ENCODE measurements around the gene KIF25. TPM values are rescaled to one million over a fixed set of nuclear protein-coding genes. Genes with fewer than 3 reads are reported as not detected.

Gene KIF25
- total and polyA plus RNA-seq, 9 donors = 0.32 to 1.2 (median 0.74) TPM; not detected in 4

- H3K9me3 ChIP-seq = no peaks in the 10 kb centered on the region
- TF ChIP-seq EP300 (IDR thresholded peaks at IDR 0.05) (no peak), POLR2A (IDR thresholded peaks at IDR 0.05) (no peak), CTCF (IDR thresholded peaks at IDR 0.05) (no peak)
- intact Hi-C loops (cut with DNase I) = no loop called here
- H3K27me3 ChIP-seq = no peaks in the 10 kb centered on the region
- no peaks in the 10 kb centered on the region for H3K36me3 ChIP-seq
- peak in 1 of 5 donors; percentile 22 for DNase-seq
- H3K4me3 ChIP-seq = peak overlapping the region; percentile 34
- 18 to 63% (median 37%) methylated on average over 29 of the region's 29 CpGs for WGBS, 3 donors
- H3K4me1 ChIP-seq (ENCODE audit: insufficient read depth) = no peaks in the 10 kb centered on the region
- H3K27ac ChIP-seq = no peak overlapping the region
Observed at GRCh38 chr6:168035661-168036545, 38.4 kb downstream of the KIF25 start.

GRCh38 chr6:168037242-168037641 is 39.8 kb downstream of the KIF25 start:
- TF ChIP-seq POLR2A (IDR thresholded peaks at IDR 0.05) (no peak), EP300 (IDR thresholded peaks at IDR 0.05) (no peak)
- Histone ChIP-seq H3K4me1 (ENCODE audit: insufficient read depth) (no peaks in the 10 kb centered on the region), H3K27ac (no peak overlapping the region), H3K27me3 (no peaks in the 10 kb centered on the region), H3K9me3 (no peaks in the 10 kb centered on the region), H3K36me3 (no peaks in the 10 kb centered on the region), H3K4me3 (no peak overlapping the region)
- no peak for DNase-seq
- 85 to 92% (median 88%) methylated on average over 6 of the region's 6 CpGs for WGBS, 3 donors
- intact Hi-C loops (cut with DNase I) = no loop called here

GRCh38 chr6:168037856-168038255 is 40.4 kb downstream of the KIF25 start:
- no peak overlapping the region for H3K27ac ChIP-seq
- intact Hi-C loops (cut with DNase I) = no loop called here

GRCh38 chr6:168038576-168039140 is 41.2 kb downstream of the KIF25 start:
- TF ChIP-seq CTCF (IDR thresholded peaks at IDR 0.05) = no peak
- TF ChIP-seq EP300 (IDR thresholded peaks at IDR 0.05) = no peak
- Histone ChIP-seq H3K27ac (no peak overlapping the region), H3K36me3 (no peaks in the 10 kb centered on the region), H3K4me3 (no peak overlapping the region), H3K4me1 (ENCODE audit: insufficient read depth) (no peaks in the 10 kb centered on the region), H3K27me3 (no peaks in the 10 kb centered on the region), H3K9me3 (no peaks in the 10 kb centered on the region)
- 91 to 95% (median 91%) methylated on average over 13 of the region's 13 CpGs for WGBS, 3 donors
- DNase-seq = peak in 1 of 5 donors; percentile 28
- intact Hi-C loops (cut with DNase I) = no loop called here

More at GRCh38 chr6:168037856-168038255, 40.4 kb downstream of the KIF25 start:
- no peaks in the 10 kb centered on the region for H3K4me1 ChIP-seq (ENCODE audit: insufficient read depth)
- no peaks in the 10 kb centered on the region for H3K9me3 ChIP-seq
- WGBS, 3 donors = 87 to 96% (median 95%) methylated on average over 5 of the region's 5 CpGs
- no peaks in the 10 kb centered on the region for H3K36me3 ChIP-seq
- DNase-seq = no peak
- TF ChIP-seq CTCF (IDR thresholded peaks at IDR 0.05) (no peak), EP300 (IDR thresholded peaks at IDR 0.05) (no peak), POLR2A (IDR thresholded peaks at IDR 0.05) (no peak)
- H3K4me3 ChIP-seq = no peak overlapping the region
- no peaks in the 10 kb centered on the region for H3K27me3 ChIP-seq

- Histone ChIP-seq H3K36me3 (no peaks in the 10 kb centered on the region), H3K4me3 (no peak overlapping the region), H3K9me3 (no peaks in the 10 kb centered on the region), H3K27ac (no peak overlapping the region), H3K4me1 (ENCODE audit: insufficient read depth) (no peaks in the 10 kb centered on the region), H3K27me3 (no peaks in the 10 kb centered on the region)
- intact Hi-C loops (cut with DNase I) = no loop called here
- TF ChIP-seq CTCF (IDR thresholded peaks at IDR 0.05) (no peak), EP300 (IDR thresholded peaks at IDR 0.05) (no peak), POLR2A (IDR thresholded peaks at IDR 0.05) (no peak)
- no peak for DNase-seq
- WGBS, 3 donors = 92 to 98% (median 93%) methylated on average over 4 of the region's 4 CpGs
Observed at GRCh38 chr6:168039301-168039700, 41.8 kb downstream of the KIF25 start.

Measured in ovary (tissue), 9 donors.